Measurements from ENCODE around the gene VPS13C. TPM values are rescaled to one million over a fixed set of nuclear protein-coding genes. Genes with fewer than 3 reads are reported as not detected.
A peak's percentile ranks its signal among the peaks of the same experiment; 100 is the strongest.

Gene VPS13C
- total and polyA plus RNA-seq, 12 donors, result 18.9 to 114 (median 55.2) TPM

DNA sequence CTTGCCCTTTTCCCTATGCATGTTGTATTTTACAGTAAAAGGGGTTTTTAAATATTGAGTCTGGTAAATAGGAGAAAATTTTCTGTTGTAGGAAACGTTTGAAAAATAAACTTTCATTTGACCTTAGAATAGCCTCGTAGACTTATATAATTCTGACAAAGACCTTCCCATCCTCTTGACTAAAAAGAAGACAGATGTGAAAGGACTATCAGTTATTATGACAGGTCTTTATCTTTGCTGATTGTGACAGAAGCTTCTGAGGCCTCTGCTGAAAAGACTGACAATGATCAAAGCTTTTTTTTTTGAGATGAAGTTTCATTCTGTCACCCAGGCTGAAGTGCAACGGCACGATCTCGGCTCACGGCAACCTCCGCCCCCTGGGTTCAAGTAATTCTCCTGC, 30.7 kb upstream of the VPS13C start:
- Histone ChIP-seq H3K9me3 (replicated peaks in 1 of 3) (no peaks in the 10 kb centered on the region), H3K4me1 (replicated peaks in 1 of 2) (peaks cover 6 to 10% of the 10 kb centered on the region in 2 donors), H3K27ac (no peak overlapping the region), H3K36me3 (replicated peaks in 1 of 2) (no peaks in the 10 kb centered on the region), H3K4me3 (no peak overlapping the region), H3K27me3 (no peaks in the 10 kb centered on the region)
- WGBS, 4 donors, result 56 to 67% (median 64%) methylated on average over 7 of the region's 7 CpGs
- TF ChIP-seq, protein P1, sequence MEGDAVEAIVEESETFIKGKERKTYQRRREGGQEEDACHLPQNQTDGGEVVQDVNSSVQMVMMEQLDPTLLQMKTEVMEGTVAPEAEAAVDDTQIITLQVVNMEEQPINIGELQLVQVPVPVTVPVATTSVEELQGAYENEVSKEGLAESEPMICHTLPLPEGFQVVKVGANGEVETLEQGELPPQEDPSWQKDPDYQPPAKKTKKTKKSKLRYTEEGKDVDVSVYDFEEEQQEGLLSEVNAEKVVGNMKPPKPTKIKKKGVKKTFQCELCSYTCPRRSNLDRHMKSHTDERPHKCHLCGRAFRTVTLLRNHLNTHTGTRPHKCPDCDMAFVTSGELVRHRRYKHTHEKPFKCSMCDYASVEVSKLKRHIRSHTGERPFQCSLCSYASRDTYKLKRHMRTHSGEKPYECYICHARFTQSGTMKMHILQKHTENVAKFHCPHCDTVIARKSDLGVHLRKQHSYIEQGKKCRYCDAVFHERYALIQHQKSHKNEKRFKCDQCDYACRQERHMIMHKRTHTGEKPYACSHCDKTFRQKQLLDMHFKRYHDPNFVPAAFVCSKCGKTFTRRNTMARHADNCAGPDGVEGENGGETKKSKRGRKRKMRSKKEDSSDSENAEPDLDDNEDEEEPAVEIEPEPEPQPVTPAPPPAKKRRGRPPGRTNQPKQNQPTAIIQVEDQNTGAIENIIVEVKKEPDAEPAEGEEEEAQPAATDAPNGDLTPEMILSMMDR (IDR thresholded peaks at IDR 0.05), result no peak
- TF ChIP-seq POLR2A (IDR thresholded peaks at IDR 0.05), result no peak
- no peak for DNase-seq
- intact Hi-C loops (cut with DNase I), result no loop called here

GRCh38 chr15:62089616-62090015, 29.4 kb upstream of the VPS13C start:
- TF ChIP-seq POLR2A (IDR thresholded peaks at IDR 0.05), result no peak
- TF ChIP-seq, protein P1 (IDR thresholded peaks at IDR 0.05), result no peak
- H3K27ac ChIP-seq, result no peak overlapping the region
- no peak overlapping the region for H3K4me3 ChIP-seq
- DNase-seq, result no peak
- H3K9me3 ChIP-seq (replicated peaks in 1 of 3), result no peaks in the 10 kb centered on the region
- no peaks in the 10 kb centered on the region for H3K27me3 ChIP-seq
- H3K4me1 ChIP-seq (replicated peaks in 1 of 2), result peaks cover 6 to 10% of the 10 kb centered on the region in 2 donors
- no peaks in the 10 kb centered on the region for H3K36me3 ChIP-seq (replicated peaks in 1 of 2)
- intact Hi-C loops (cut with DNase I), result no loop called here
- WGBS, 4 donors, result 76 to 87% (median 79%) methylated on average over 2 of the region's 2 CpGs

- TF ChIP-seq, protein P1 (IDR thresholded peaks at IDR 0.05), result no peak
- no peak for TF ChIP-seq POLR2A (IDR thresholded peaks at IDR 0.05)
- Histone ChIP-seq H3K9me3 (replicated peaks in 1 of 3) (no peaks in the 10 kb centered on the region), H3K27ac (peak overlapping the region in 2 of 5 donors; percentile 18 to 68), H3K4me1 (replicated peaks in 1 of 2) (peaks cover 6 to 10% of the 10 kb centered on the region in 2 donors), H3K27me3 (no peaks in the 10 kb centered on the region), H3K36me3 (replicated peaks in 1 of 2) (no peaks in the 10 kb centered on the region), H3K4me3 (no peak overlapping the region)
- WGBS, 4 donors, result 11 to 35% (median 25%) methylated on average over 1 of the region's 1 CpG
- intact Hi-C loops (cut with DNase I), result no loop called here
- no peak for DNase-seq
These were observed 28.1 kb upstream of the VPS13C start for GRCh38 chr15:62088353-62088693.

- H3K4me1 ChIP-seq (replicated peaks in 1 of 2), result peaks cover 6 to 10% of the 10 kb centered on the region in 2 donors
- no peak overlapping the region for H3K4me3 ChIP-seq
- peak in 6 of 7 donors; percentile 34 to 79 (median 54) for DNase-seq
- WGBS, 4 donors, result 18 to 29% (median 25%) methylated on average over 5 of the region's 5 CpGs
- no peaks in the 10 kb centered on the region for H3K27me3 ChIP-seq
- H3K9me3 ChIP-seq (replicated peaks in 1 of 3), result no peaks in the 10 kb centered on the region
- no peak for TF ChIP-seq POLR2A (IDR thresholded peaks at IDR 0.05)
- TF ChIP-seq, protein P1 (IDR thresholded peaks at IDR 0.05), result no peak
- intact Hi-C loops (cut with DNase I), result no loop called here
- peak overlapping the region in 3 of 5 donors; percentile 9 to 68 (median 18) for H3K27ac ChIP-seq
- no peaks in the 10 kb centered on the region for H3K36me3 ChIP-seq (replicated peaks in 1 of 2)
These were observed 27.6 kb upstream of the VPS13C start for GRCh38 chr15:62087671-62088352.
